ENCODE measurements around the gene TM7SF2. TPM values are rescaled to one million over a fixed set of nuclear protein-coding genes. Genes with fewer than 3 reads are reported as not detected.

The TM7SF2 gene
- total RNA-seq, 1 donor from 2014 or later = 38.0 TPM

GRCh38 chr11:65090628-65091027 lies 21.0 kb upstream of the TM7SF2 start:
- no peak for DNase-seq (ENCODE audit: low read depth)

- DNase-seq (ENCODE audit: low read depth) = no peak
These were observed 16.2 kb upstream of the TM7SF2 start for GRCh38 chr11:65095427-65095826.

GRCh38 chr11:65095974-65096806 lies 15.5 kb upstream of the TM7SF2 start, which contains the start of gene VPS51:
Gene VPS51, plus strand, starts transcription at chr11:65096214. Its CDS starts 37 bp downstream, at chr11:65096251.
- peak; percentile 77 for DNase-seq (ENCODE audit: low read depth)

GRCh38 chr11:65096926-65097325 lies 14.7 kb upstream of the TM7SF2 start:
- no peak for DNase-seq (ENCODE audit: low read depth)

GRCh38 chr11:65100674-65101350 lies 10.9 kb upstream of the TM7SF2 start:
- no peak for DNase-seq (ENCODE audit: low read depth)

- no peak for DNase-seq (ENCODE audit: low read depth)
These were observed 9.3 kb upstream of the TM7SF2 start for GRCh38 chr11:65102142-65103095.

- no peak for DNase-seq (ENCODE audit: low read depth)
These were observed 8.2 kb upstream of the TM7SF2 start for GRCh38 chr11:65103476-65103875.

- DNase-seq (ENCODE audit: low read depth) = no peak
These were observed 7.0 kb upstream of the TM7SF2 start for GRCh38 chr11:65104628-65105027.

- DNase-seq (ENCODE audit: low read depth) = no peak
These were observed 4.6 kb upstream of the TM7SF2 start for GRCh38 chr11:65107078-65107477.

GRCh38 chr11:65107751-65108468 lies 3.8 kb upstream of the TM7SF2 start:
- DNase-seq (ENCODE audit: low read depth) = no peak

- no peak for DNase-seq (ENCODE audit: low read depth)
These were observed 3.1 kb upstream of the TM7SF2 start for GRCh38 chr11:65108469-65109123.

- DNase-seq (ENCODE audit: low read depth) = no peak
These were observed 2.2 kb upstream of the TM7SF2 start for GRCh38 chr11:65109231-65110198.

- DNase-seq (ENCODE audit: low read depth) = peak; percentile 70
These were observed 1.3 kb upstream of the TM7SF2 start for GRCh38 chr11:65110354-65110861.

GRCh38 chr11:65111159-65111743 lies 421 bp upstream of the TM7SF2 start:
- no peak for DNase-seq (ENCODE audit: low read depth)

- DNase-seq (ENCODE audit: low read depth) = no peak
These were observed 1.1 kb downstream of the TM7SF2 start for GRCh38 chr11:65112546-65113360.

- peak; percentile 43 for DNase-seq (ENCODE audit: low read depth)
These were observed 1.7 kb downstream of the TM7SF2 start for GRCh38 chr11:65113361-65113756.

- DNase-seq (ENCODE audit: low read depth) = peak; percentile 38
These were observed 2.2 kb downstream of the TM7SF2 start for GRCh38 chr11:65113839-65114238.

Data from renal cortical epithelial cell (primary cell).